ENCODE measurements around the gene MASP1.

MASP1 gene

GRCh38 chr3:187296911-187297310, 5.4 kb upstream of the MASP1 start:
- ChIA-PET CTCF (interaction anchor here (2.1 kb wide), 1 partner anchor 23 kb away, joined by 6 read pairs; no protein-coding TSS in a partner anchor), POLR2A (no interaction called here)
- DNase-seq (ENCODE audit: extremely low spot score), result no peak
- TF ChIP-seq CTCF (IDR thresholded peaks at IDR 0.05; ENCODE audit: control extremely low read depth, extremely low read depth, low read depth, missing control alignments), result no peak

GRCh38 chr3:187296058-187296457, 4.5 kb upstream of the MASP1 start:
- TF ChIP-seq CTCF (IDR thresholded peaks at IDR 0.05; ENCODE audit: control extremely low read depth, extremely low read depth, low read depth, missing control alignments), result no peak
- CTCF ChIA-PET, result interaction anchor here (2.1 kb wide), 1 partner anchor 24 kb away, joined by 6 read pairs; no protein-coding TSS in a partner anchor
- no peak for DNase-seq (ENCODE audit: extremely low spot score)
- POLR2A ChIA-PET, result no interaction called here

- CTCF ChIA-PET, result interaction anchor here (0.8 to 3.3 kb wide), 5 partner anchors 11 to 383 kb away, joined by 3 to 11 read pairs (median 5); no protein-coding TSS in a partner anchor
- POLR2A ChIA-PET, result no interaction called here
- no peak for TF ChIP-seq CTCF (IDR thresholded peaks at IDR 0.05; ENCODE audit: control extremely low read depth, extremely low read depth, low read depth, missing control alignments)
- no peak for DNase-seq (ENCODE audit: extremely low spot score)
Measured at GRCh38 chr3:187295316-187296034, 3.9 kb upstream of the MASP1 start.

- no peak for TF ChIP-seq CTCF (IDR thresholded peaks at IDR 0.05; ENCODE audit: control extremely low read depth, extremely low read depth, low read depth, missing control alignments)
- CTCF ChIA-PET, result interaction anchor here (1.4 to 3.3 kb wide), 5 partner anchors 11 to 385 kb away, joined by 4 to 11 read pairs (median 5); no protein-coding TSS in a partner anchor
- POLR2A ChIA-PET, result no interaction called here
- no peak for DNase-seq (ENCODE audit: extremely low spot score)
Measured at GRCh38 chr3:187293516-187294430, 2.2 kb upstream of the MASP1 start.

- DNase-seq (ENCODE audit: extremely low spot score), result no peak
- ChIA-PET POLR2A (no interaction called here), CTCF (interaction anchor here (1.1 to 3.3 kb wide), 4 partner anchors 10 to 386 kb away, joined by 4 to 11 read pairs (median 8); no protein-coding TSS in a partner anchor)
- TF ChIP-seq CTCF (IDR thresholded peaks at IDR 0.05; ENCODE audit: control extremely low read depth, extremely low read depth, low read depth, missing control alignments), result no peak
Measured at GRCh38 chr3:187292631-187293515, 1.3 kb upstream of the MASP1 start.
